ENCODE data around the gene MARCHF3.

- TF ChIP-seq CTCF (IDR thresholded peaks at IDR 0.05) (no peak), POLR2AphosphoS5 (IDR thresholded peaks at IDR 0.05) (no peak), POLR2A (IDR thresholded peaks at IDR 0.05) (no peak), EP300 (IDR thresholded peaks at IDR 0.05) (no peak)
Observed at GRCh38 chr5:126888175-126888574, 142.2 kb downstream of the MARCHF3 start.

Measured in gastroesophageal sphincter (tissue), 3 donors.